Stimulated activated CD4-positive, alpha-beta T cell treated with anti-CD3 and anti-CD28 coated beads, Interleukin-12 subunit alpha, Interleukin-12 subunit beta, amount 100 ng/mL, for 48 hours (primary cell): ENCODE measurements around the gene SLC25A44.
"Not testable (repeated sequence)": the region's sequence is repeated elsewhere in the genome, so short reads cannot be mapped to it uniquely, and the experiment has no call there.

Source experiments
- DNase-seq, 3 donors: peaks; one replicate each; pipeline ENCODE4 v3.0.0-alpha.2; 2020; ENCODE audit warnings: low read depth in 2 of 3, low spot score in 1 of 3

Gene SLC25A44

GRCh38 chr1:156200044-156200443 is 6.1 kb downstream of the SLC25A44 start:
- no peak for DNase-seq

- no peak for DNase-seq
Measured at GRCh38 chr1:156203331-156203730, 9.4 kb downstream of the SLC25A44 start.

- no peak for DNase-seq
Measured at GRCh38 chr1:156204686-156205085, 10.8 kb downstream of the SLC25A44 start.

- DNase-seq: no peak
Measured at GRCh38 chr1:156211243-156211642, 17.3 kb downstream of the SLC25A44 start.

GRCh38 chr1:156212130-156212529 is 18.2 kb downstream of the SLC25A44 start:
- no peak for DNase-seq

GRCh38 chr1:156212833-156213643 is 19.1 kb downstream of the SLC25A44 start, which contains the start of gene PMF1:
Gene PMF1, plus strand, starts transcription at chr1:156213007. Its CDS starts 9 bp downstream, at chr1:156213016.
- peak; percentile 93 to 96 (median 95) for DNase-seq

GRCh38 chr1:156213644-156213966 is 19.7 kb downstream of the SLC25A44 start:
- no peak for DNase-seq

- no peak for DNase-seq
Measured at GRCh38 chr1:156214024-156214748, 20.3 kb downstream of the SLC25A44 start.

GRCh38 chr1:156216361-156217086 is 22.6 kb downstream of the SLC25A44 start:
- DNase-seq: not testable (repeated sequence)

GRCh38 chr1:156217871-156218270 is 24.0 kb downstream of the SLC25A44 start:
- DNase-seq: no peak

GRCh38 chr1:156220226-156220625 is 26.3 kb downstream of the SLC25A44 start:
- no peak for DNase-seq

GRCh38 chr1:156221986-156222692 is 28.2 kb downstream of the SLC25A44 start:
- DNase-seq: no peak

- no peak for DNase-seq
Measured at GRCh38 chr1:156225677-156226014, 31.7 kb downstream of the SLC25A44 start.

- peak in 1 of 3 donors; percentile 36 for DNase-seq
Measured at GRCh38 chr1:156226116-156226538, 32.2 kb downstream of the SLC25A44 start.

GRCh38 chr1:156226782-156227181 is 32.9 kb downstream of the SLC25A44 start:
- no peak for DNase-seq

- DNase-seq: no peak
Measured at GRCh38 chr1:156228501-156228900, 34.6 kb downstream of the SLC25A44 start.

GRCh38 chr1:156229809-156230472 is 36.0 kb downstream of the SLC25A44 start:
- no peak for DNase-seq

GRCh38 chr1:156230473-156230837 is 36.6 kb downstream of the SLC25A44 start:
- no peak for DNase-seq

GRCh38 chr1:156232201-156232894 is 38.4 kb downstream of the SLC25A44 start:
- DNase-seq: no peak
